Neural progenitor cell (in vitro differentiated cells): ENCODE data around the gene ATAD3B.
A peak's percentile ranks its signal among the peaks of the same experiment; 100 is the strongest.

Experiments used
- EZH2 ChIP-seq: fragments of 200-600 bp; sonication (generic); IDR thresholded peaks from 2 replicates; pipeline ENCODE4 v1.6.1; 2017; ENCODE audit warnings: antibody characterized with exemption, mild to moderate bottlenecking, moderate library complexity
- EZH2phosphoT487 ChIP-seq: fragments of 200-600 bp; sonication (generic); IDR thresholded peaks from 2 replicates; pipeline ENCODE4 v1.6.1; 2017; ENCODE audit warnings: antibody characterized with exemption
- TF ChIP-seq, protein P1 (sequence below): fragments of 200-600 bp; sonication (generic); IDR thresholded peaks from 2 replicates; pipeline ENCODE4 v1.5.1; 2017; ENCODE audit warnings: antibody characterized with exemption, mild to moderate bottlenecking

DNA sequence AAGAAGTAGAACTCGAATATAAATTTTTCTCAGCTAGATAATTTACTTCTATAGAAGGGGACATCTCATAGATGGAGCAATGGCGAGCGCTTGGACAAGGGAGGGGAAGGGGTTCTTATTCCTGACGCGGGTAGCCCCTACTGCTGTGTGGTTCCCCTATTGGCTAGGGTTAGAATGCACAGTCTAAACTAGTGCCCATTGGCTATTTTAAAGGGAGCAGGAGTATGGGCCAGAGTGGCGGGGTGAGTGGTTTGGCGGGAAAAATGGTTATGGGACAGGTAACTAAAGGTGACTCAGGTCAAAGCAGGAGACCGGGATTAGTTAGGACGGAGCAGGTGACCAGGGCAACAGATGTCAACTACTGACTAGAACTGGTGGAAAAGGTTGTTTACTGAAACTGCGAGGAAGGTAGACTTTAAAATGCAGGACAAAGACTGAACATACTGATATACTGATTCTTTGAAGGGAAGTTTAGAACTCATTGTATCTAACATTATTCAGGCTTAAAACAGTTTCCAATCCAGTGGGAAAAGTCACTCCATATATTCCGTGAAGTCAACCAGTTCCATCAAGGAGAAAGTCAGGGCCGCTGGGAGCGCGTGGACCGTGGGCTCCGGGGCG is 39.5 kb downstream of the ATAD3B start:
- TF ChIP-seq, protein P1, sequence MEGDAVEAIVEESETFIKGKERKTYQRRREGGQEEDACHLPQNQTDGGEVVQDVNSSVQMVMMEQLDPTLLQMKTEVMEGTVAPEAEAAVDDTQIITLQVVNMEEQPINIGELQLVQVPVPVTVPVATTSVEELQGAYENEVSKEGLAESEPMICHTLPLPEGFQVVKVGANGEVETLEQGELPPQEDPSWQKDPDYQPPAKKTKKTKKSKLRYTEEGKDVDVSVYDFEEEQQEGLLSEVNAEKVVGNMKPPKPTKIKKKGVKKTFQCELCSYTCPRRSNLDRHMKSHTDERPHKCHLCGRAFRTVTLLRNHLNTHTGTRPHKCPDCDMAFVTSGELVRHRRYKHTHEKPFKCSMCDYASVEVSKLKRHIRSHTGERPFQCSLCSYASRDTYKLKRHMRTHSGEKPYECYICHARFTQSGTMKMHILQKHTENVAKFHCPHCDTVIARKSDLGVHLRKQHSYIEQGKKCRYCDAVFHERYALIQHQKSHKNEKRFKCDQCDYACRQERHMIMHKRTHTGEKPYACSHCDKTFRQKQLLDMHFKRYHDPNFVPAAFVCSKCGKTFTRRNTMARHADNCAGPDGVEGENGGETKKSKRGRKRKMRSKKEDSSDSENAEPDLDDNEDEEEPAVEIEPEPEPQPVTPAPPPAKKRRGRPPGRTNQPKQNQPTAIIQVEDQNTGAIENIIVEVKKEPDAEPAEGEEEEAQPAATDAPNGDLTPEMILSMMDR: peak; percentile 19
- no peak for TF ChIP-seq EZH2
- TF ChIP-seq EZH2phosphoT487: no peak
